IMR-90 (cell line): ENCODE results near the gene CSF1.

Source experiments
- CEBPB ChIP-seq: IDR thresholded peaks from 2 replicates; pipeline ENCODE4 v1.6.1; 2012; ENCODE audit warnings: low read depth, low read length, improper control_type of control experiment
- MAFK ChIP-seq: IDR thresholded peaks from 2 replicates; pipeline ENCODE4 v1.6.1; 2012; ENCODE audit warnings: low read depth, low read length, improper control_type of control experiment
- MAZ ChIP-seq: IDR thresholded peaks from 2 replicates; pipeline ENCODE4 v1.6.1; 2012; ENCODE audit warnings: low read depth, mild to moderate bottlenecking, low read length, improper control_type of control experiment, moderate library complexity, borderline replicate concordance
- NFE2L2 ChIP-seq: fragments of 150-350 bp; IDR thresholded peaks from 2 replicates; pipeline ENCODE4 v1.6.1; 2016; ENCODE audit warnings: low read depth, mild to moderate bottlenecking, low read length
- POLR2A ChIP-seq: IDR thresholded peaks from 2 replicates; pipeline ENCODE4 v1.6.1; 2012; ENCODE audit warnings: mild to moderate bottlenecking, low read depth, low read length
- RAD21 ChIP-seq: IDR thresholded peaks from 2 replicates; pipeline ENCODE4 v1.6.1; 2012; ENCODE audit warnings: low read length, improper control_type of control experiment
- USF2 ChIP-seq: fragments of 150-350 bp; IDR thresholded peaks from 2 replicates; pipeline ENCODE4 v1.6.1; 2017; ENCODE audit warnings: mild to moderate bottlenecking, antibody characterized with exemption, low read length, low read depth
- TF ChIP-seq, protein P1 (sequence below): conservative IDR thresholded peaks from 2 replicates; pipeline ENCODE4 v1.5.1; 2012; ENCODE audit warnings: mild to moderate bottlenecking, low read depth, low read length, improper control_type of control experiment
- TF ChIP-seq, protein P2 (sequence below): fragments of 150-350 bp; IDR thresholded peaks from 2 replicates; pipeline ENCODE4 v1.6.1; 2016; ENCODE audit warnings: low read depth, mild to moderate bottlenecking, low read length, moderate library complexity, borderline replicate concordance

GRCh38 chr1:109935451-109935900 is 24.8 kb downstream of the CSF1 start:
- TF ChIP-seq NFE2L2 = no peak
- TF ChIP-seq, protein P1, sequence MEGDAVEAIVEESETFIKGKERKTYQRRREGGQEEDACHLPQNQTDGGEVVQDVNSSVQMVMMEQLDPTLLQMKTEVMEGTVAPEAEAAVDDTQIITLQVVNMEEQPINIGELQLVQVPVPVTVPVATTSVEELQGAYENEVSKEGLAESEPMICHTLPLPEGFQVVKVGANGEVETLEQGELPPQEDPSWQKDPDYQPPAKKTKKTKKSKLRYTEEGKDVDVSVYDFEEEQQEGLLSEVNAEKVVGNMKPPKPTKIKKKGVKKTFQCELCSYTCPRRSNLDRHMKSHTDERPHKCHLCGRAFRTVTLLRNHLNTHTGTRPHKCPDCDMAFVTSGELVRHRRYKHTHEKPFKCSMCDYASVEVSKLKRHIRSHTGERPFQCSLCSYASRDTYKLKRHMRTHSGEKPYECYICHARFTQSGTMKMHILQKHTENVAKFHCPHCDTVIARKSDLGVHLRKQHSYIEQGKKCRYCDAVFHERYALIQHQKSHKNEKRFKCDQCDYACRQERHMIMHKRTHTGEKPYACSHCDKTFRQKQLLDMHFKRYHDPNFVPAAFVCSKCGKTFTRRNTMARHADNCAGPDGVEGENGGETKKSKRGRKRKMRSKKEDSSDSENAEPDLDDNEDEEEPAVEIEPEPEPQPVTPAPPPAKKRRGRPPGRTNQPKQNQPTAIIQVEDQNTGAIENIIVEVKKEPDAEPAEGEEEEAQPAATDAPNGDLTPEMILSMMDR = no peak
- no peak for TF ChIP-seq MAZ
- TF ChIP-seq CEBPB = no peak
- TF ChIP-seq POLR2A = no peak
- TF ChIP-seq, protein P2, sequence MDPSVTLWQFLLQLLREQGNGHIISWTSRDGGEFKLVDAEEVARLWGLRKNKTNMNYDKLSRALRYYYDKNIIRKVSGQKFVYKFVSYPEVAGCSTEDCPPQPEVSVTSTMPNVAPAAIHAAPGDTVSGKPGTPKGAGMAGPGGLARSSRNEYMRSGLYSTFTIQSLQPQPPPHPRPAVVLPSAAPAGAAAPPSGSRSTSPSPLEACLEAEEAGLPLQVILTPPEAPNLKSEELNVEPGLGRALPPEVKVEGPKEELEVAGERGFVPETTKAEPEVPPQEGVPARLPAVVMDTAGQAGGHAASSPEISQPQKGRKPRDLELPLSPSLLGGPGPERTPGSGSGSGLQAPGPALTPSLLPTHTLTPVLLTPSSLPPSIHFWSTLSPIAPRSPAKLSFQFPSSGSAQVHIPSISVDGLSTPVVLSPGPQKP = no peak
- TF ChIP-seq RAD21 = no peak
- TF ChIP-seq USF2 = no peak
- TF ChIP-seq MAFK = no peak
